ENCODE measurements around the gene S100A8. TPM values are rescaled to one million over a fixed set of nuclear protein-coding genes. Genes with fewer than 3 reads are reported as not detected.
"Not testable (repeated sequence)": the region's sequence is repeated elsewhere in the genome, so short reads cannot be mapped to it uniquely, and the experiment has no call there.

The S100A8 gene
- total RNA-seq, 1 experiment from 2014 or later: not detected

GRCh38 chr1:153415850-153416570 is 25.1 kb upstream of the S100A8 start, which contains the start of gene S100A7A:
TSS of gene S100A7A (plus strand) at chr1:153416520. CDS start at chr1:153418083, 1,563 bp downstream.
- Histone ChIP-seq H3K36me3 (ENCODE audit: control insufficient read depth, insufficient read depth, low read length) (no peaks in the 10 kb centered on the region), H3K4me3 (ENCODE audit: low read depth in 2 of 2, low read length in 2 of 2) (no peak within 1 kb of the TSS), H3K4me1 (ENCODE audit: control insufficient read depth, insufficient read depth, low read length) (no peaks in the 10 kb centered on the region; the same call in 1 of the 2 replicates), H3K9me3 (ENCODE audit: control insufficient read depth, insufficient read depth, low read depth, low read length) (no peaks in the 10 kb centered on the region), H3K27me3 (ENCODE audit: control insufficient read depth, insufficient read depth, low read length) (no peaks in the 10 kb centered on the region), H3K27ac (ENCODE audit: low read length) (no peak within 1 kb of the TSS)
- POLR2A ChIA-PET: no interaction called here
- intact Hi-C loops (cut with micrococcal nuclease; ENCODE audit: unreplicated experiment): no loop called here
- TF ChIP-seq REST (IDR thresholded peaks at IDR 0.05; ENCODE audit: insufficient read depth in 1 of 2, low read depth in 2 of 2, low read length in 1 of 2) (no peak), TCF7L2 (IDR thresholded peaks at IDR 0.05; ENCODE audit: low read depth, low read length) (no peak)
- CTCF ChIA-PET: no interaction called here
- in situ Hi-C loops (cut with HindIII; ENCODE audit: low pct_unique_long_range_greater_than_20kb, low sequenced_read_pairs): no loop called here
- no TSS peak for BruUV-seq (replicated peaks)
- ATAC-seq (no peak), DNase-seq (ENCODE audit: low read depth, low spot score) (no peak)

- H3K4me3 ChIP-seq (ENCODE audit: low read depth in 2 of 2, low read length in 2 of 2); DNase-seq (ENCODE audit: low read depth, low spot score); H3K27me3 ChIP-seq (ENCODE audit: control insufficient read depth, insufficient read depth, low read length); intact Hi-C loops (cut with micrococcal nuclease; ENCODE audit: unreplicated experiment); BruUV-seq (replicated peaks); POLR2A ChIA-PET; CTCF ChIA-PET; H3K36me3 ChIP-seq (ENCODE audit: control insufficient read depth, insufficient read depth, low read length); H3K4me1 ChIP-seq (ENCODE audit: control insufficient read depth, insufficient read depth, low read length); H3K27ac ChIP-seq (ENCODE audit: low read length); in situ Hi-C loops (cut with HindIII; ENCODE audit: low pct_unique_long_range_greater_than_20kb, low sequenced_read_pairs); ATAC-seq; H3K9me3 ChIP-seq (ENCODE audit: control insufficient read depth, insufficient read depth, low read depth, low read length): not testable (repeated sequence)
Measured at GRCh38 chr1:153413961-153414360, 23.1 kb upstream of the S100A8 start.

GRCh38 chr1:153407274-153407673 is 16.4 kb upstream of the S100A8 start:
- H3K4me1 ChIP-seq (ENCODE audit: control insufficient read depth, insufficient read depth, low read length); H3K9me3 ChIP-seq (ENCODE audit: control insufficient read depth, insufficient read depth, low read depth, low read length); H3K36me3 ChIP-seq (ENCODE audit: control insufficient read depth, insufficient read depth, low read length); CTCF ChIA-PET; H3K27me3 ChIP-seq (ENCODE audit: control insufficient read depth, insufficient read depth, low read length); DNase-seq (ENCODE audit: low read depth, low spot score); BruUV-seq (replicated peaks); ATAC-seq; in situ Hi-C loops (cut with HindIII; ENCODE audit: low pct_unique_long_range_greater_than_20kb, low sequenced_read_pairs); H3K4me3 ChIP-seq (ENCODE audit: low read depth in 2 of 2, low read length in 2 of 2); H3K27ac ChIP-seq (ENCODE audit: low read length); POLR2A ChIA-PET: not testable (repeated sequence)
- intact Hi-C loops (cut with micrococcal nuclease; ENCODE audit: unreplicated experiment): loop anchor here (10.0 kb wide), 1 partner anchor 88 kb away; no protein-coding TSS in a partner anchor

- in situ Hi-C loops (cut with HindIII; ENCODE audit: low pct_unique_long_range_greater_than_20kb, low sequenced_read_pairs); H3K36me3 ChIP-seq (ENCODE audit: control insufficient read depth, insufficient read depth, low read length); DNase-seq (ENCODE audit: low read depth, low spot score); H3K4me1 ChIP-seq (ENCODE audit: control insufficient read depth, insufficient read depth, low read length); H3K27ac ChIP-seq (ENCODE audit: low read length); BruUV-seq (replicated peaks); POLR2A ChIA-PET; CTCF ChIA-PET; H3K4me3 ChIP-seq (ENCODE audit: low read depth in 2 of 2, low read length in 2 of 2); H3K9me3 ChIP-seq (ENCODE audit: control insufficient read depth, insufficient read depth, low read depth, low read length): not testable (repeated sequence)
- peaks cover 14% of the 10 kb centered on the region for H3K27me3 ChIP-seq (ENCODE audit: control insufficient read depth, insufficient read depth, low read length)
- ATAC-seq: peak; percentile 30; the same call in 1 of the 2 replicates
- intact Hi-C loops (cut with micrococcal nuclease; ENCODE audit: unreplicated experiment): loop anchor here (10.0 kb wide), 1 partner anchor 89 kb away; no protein-coding TSS in a partner anchor
Measured at GRCh38 chr1:153405825-153406599, 15.1 kb upstream of the S100A8 start.
